ENCODE data around the gene PDIA2.

DNA sequence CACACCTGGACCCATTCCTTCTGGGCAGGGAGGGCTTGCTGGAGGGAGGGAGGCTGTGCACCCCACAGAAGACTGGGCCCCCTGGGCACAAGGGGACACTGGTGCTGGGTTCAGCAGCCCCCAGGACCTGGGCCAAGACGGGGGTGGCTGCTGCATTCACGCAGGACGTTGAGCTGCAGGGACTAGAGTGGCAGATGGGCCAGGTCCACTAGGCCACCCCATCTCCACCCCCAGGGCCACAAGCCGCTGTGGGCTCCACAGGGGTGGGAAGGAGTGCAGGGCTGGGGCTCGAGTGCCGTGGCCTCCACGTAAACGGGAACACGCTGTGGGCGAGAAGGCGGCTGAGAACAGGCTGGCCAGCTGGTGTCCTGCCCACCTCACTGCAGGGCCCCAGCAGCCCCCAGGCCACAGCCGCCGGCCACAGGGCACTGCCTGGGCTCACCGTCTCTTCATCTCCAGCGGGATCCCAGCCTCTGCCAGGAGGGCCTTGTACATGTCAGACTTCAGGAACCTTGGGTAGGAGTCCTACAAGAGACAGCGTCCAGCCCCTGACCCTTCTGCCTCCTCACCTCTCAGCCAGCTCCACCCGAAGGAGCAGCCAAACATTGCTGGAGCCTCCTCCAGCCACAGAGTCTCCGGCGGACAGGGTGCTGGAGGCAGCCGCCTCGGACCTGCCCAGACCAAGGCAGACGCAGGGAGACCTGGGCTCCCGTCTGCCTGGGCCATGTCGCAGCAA is 13.7 kb upstream of the PDIA2 start:
- TF ChIP-seq CTCF (conservative IDR thresholded peaks at IDR 0.05) (no peak), ZFX (IDR thresholded peaks at IDR 0.05) (no peak)
